ENCODE results near the gene CD151. TPM values are rescaled to one million over a fixed set of nuclear protein-coding genes. Genes with fewer than 3 reads are reported as not detected.
A peak's percentile ranks its signal among the peaks of the same experiment; 100 is the strongest.

Gene CD151
- total RNA-seq, 1 experiment from 2014 or later = 482 TPM

DNA sequence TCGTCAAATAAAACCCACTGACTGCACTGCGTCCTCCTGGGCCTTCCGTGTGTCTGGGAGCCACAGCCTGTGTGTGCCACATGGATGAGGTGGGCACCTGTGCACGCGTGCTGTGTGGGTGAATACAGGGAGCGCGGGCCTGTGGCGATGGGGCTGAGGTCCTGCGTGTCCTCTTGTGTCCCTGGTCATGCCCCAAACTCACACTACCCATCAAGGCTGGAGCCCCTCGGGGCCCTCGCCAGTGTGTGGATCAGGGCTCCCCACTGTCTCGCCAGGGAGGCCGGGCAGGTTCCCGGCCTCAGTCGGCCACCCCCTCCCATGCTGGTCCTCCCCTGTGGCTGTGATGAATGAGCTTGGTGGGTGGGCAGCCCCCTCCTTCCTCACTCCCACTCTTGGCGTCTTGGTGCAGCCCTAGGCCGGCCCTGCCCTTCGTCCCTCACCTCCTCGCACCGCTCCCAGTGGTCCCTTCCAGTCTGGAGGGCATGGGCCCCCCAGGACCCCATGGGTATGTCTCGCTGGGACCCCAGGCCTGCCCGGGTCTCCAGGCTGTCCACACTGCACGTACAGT lies 707 bp upstream of the CD151 start:
- DNase-seq = no peak

DNA sequence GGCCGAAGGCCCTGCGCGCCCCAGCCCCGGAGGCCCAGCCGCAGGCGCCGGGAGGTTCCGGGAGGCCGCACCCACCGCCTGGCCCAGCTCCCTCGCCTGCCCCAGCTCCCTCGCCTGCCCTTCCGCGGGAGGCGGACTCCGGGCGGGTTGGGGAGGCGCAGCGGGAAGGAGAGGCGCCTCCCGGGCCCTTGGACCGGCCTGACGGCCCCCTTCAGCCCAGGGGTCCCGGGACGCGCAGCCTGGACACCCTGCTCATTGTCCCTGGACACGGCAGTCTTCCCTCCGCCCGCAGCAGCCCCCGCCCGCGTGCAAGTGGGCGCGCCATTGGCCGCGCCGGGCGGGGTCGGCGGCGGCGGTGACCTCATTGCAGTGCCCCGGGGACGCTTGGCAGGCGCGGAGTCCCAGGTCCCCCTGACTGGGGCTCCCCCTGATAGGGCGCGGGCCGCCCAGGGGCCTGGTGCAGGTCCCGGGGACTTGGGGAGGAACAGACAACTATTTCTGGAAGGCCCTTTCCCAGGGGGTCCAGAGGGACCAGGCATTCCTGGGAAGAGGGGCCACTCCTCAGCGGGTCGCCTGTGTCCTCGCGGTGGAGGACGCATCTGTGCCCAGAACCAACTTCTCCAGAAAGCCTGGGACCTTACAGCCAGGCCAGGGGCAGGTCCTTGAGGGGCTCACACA lies 501 bp downstream of the CD151 start:
- peaks cover 26% of the 10 kb centered on the region for H3K4me1 Mint-ChIP-seq (ENCODE audit: low read depth, unreplicated experiment)
- no peaks in the 10 kb centered on the region for H3K9me3 Mint-ChIP-seq (ENCODE audit: low read depth, unreplicated experiment)
- CTCF ChIA-PET = interaction anchor here (2.0 kb wide), 1 partner anchor 10 kb away, joined by 8 read pairs; the partner anchor contains the start of genes POLR2L and TSPAN4
- DNase-seq = peak; percentile 55
- H3K27ac Mint-ChIP-seq (ENCODE audit: unreplicated experiment) = peak overlapping the region; percentile 71
- H3K36me3 Mint-ChIP-seq (ENCODE audit: insufficient read depth, unreplicated experiment) = peaks cover 95% of the 10 kb centered on the region
- intact Hi-C loops (cut with micrococcal nuclease; ENCODE audit: unreplicated experiment) = no loop called here
- BruUV-seq (replicated peaks) = no TSS peak
- H3K4me3 Mint-ChIP-seq (ENCODE audit: low read depth, unreplicated experiment) = peak overlapping the region; percentile 78
- TF ChIP-seq, protein P1, sequence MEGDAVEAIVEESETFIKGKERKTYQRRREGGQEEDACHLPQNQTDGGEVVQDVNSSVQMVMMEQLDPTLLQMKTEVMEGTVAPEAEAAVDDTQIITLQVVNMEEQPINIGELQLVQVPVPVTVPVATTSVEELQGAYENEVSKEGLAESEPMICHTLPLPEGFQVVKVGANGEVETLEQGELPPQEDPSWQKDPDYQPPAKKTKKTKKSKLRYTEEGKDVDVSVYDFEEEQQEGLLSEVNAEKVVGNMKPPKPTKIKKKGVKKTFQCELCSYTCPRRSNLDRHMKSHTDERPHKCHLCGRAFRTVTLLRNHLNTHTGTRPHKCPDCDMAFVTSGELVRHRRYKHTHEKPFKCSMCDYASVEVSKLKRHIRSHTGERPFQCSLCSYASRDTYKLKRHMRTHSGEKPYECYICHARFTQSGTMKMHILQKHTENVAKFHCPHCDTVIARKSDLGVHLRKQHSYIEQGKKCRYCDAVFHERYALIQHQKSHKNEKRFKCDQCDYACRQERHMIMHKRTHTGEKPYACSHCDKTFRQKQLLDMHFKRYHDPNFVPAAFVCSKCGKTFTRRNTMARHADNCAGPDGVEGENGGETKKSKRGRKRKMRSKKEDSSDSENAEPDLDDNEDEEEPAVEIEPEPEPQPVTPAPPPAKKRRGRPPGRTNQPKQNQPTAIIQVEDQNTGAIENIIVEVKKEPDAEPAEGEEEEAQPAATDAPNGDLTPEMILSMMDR (IDR thresholded peaks at IDR 0.05; ENCODE audit: unreplicated experiment) = no peak
- H3K27me3 Mint-ChIP-seq (ENCODE audit: unreplicated experiment) = no peaks in the 10 kb centered on the region

More for the DNA sequence above, 707 bp upstream of the CD151 start:
- Mint-ChIP-seq H3K4me1 (ENCODE audit: low read depth, unreplicated experiment) (peaks cover 34% of the 10 kb centered on the region), H3K9me3 (ENCODE audit: low read depth, unreplicated experiment) (no peaks in the 10 kb centered on the region), H3K36me3 (ENCODE audit: insufficient read depth, unreplicated experiment) (peaks cover 93% of the 10 kb centered on the region), H3K27ac (ENCODE audit: unreplicated experiment) (peak overlapping the region; percentile 1), H3K27me3 (ENCODE audit: unreplicated experiment) (no peaks in the 10 kb centered on the region), H3K4me3 (ENCODE audit: low read depth, unreplicated experiment) (peak overlapping the region; percentile 78)
- BruUV-seq (replicated peaks) = no TSS peak
- CTCF ChIA-PET = interaction anchor here (0.5 to 1.1 kb wide), 2 partner anchors 13 to 277 kb away, joined by 4 to 5 read pairs; partner anchors contain the start of gene PNPLA2
- intact Hi-C loops (cut with micrococcal nuclease; ENCODE audit: unreplicated experiment) = no loop called here
- TF ChIP-seq, protein P1 (IDR thresholded peaks at IDR 0.05; ENCODE audit: unreplicated experiment) = no peak

DNA sequence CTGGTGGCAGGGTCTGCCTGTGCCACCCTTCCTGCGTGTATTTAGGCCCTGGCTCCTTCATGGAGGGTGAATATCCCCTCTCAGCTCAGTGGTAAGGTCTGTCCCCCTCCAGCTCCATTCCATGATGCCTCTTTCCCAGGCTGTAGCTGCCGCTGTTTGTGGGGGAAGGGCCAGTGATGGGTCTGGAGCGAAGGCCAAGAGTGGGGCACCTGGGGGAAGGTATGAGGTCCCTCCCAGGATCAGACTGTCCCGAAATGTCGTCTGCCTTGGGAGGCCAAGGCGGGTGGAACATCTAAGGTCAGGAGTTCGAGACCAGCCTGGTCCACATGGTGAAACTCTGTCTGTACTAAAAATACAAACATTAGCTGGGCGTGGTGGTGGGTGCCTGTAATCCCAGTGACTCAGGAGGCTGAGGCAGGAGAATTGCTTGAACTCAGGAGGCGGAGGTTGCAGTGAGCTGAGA lies 1.1 kb downstream of the CD151 start:
- BruUV-seq (replicated peaks) = no TSS peak

More for the DNA sequence above, 1.1 kb downstream of the CD151 start:
- CTCF ChIA-PET = interaction anchor here (1.4 to 2.0 kb wide), 2 partner anchors 10 to 14 kb away, joined by 8 to 9 read pairs; partner anchors contain the start of genes POLR2L and TSPAN4
- Mint-ChIP-seq H3K36me3 (ENCODE audit: insufficient read depth, unreplicated experiment) (peaks cover 95% of the 10 kb centered on the region), H3K4me1 (ENCODE audit: low read depth, unreplicated experiment) (peaks cover 22% of the 10 kb centered on the region), H3K27me3 (ENCODE audit: unreplicated experiment) (no peaks in the 10 kb centered on the region), H3K9me3 (ENCODE audit: low read depth, unreplicated experiment) (no peaks in the 10 kb centered on the region), H3K27ac (ENCODE audit: unreplicated experiment) (peak overlapping the region; percentile 71), H3K4me3 (ENCODE audit: low read depth, unreplicated experiment) (peak overlapping the region; percentile 78)
- TF ChIP-seq, protein P1 (IDR thresholded peaks at IDR 0.05; ENCODE audit: unreplicated experiment) = no peak
- no peak for DNase-seq
- intact Hi-C loops (cut with micrococcal nuclease; ENCODE audit: unreplicated experiment) = no loop called here
